BJ (cell line): ENCODE results near the gene FAM180A. TPM values are rescaled to one million over a fixed set of nuclear protein-coding genes. Genes with fewer than 3 reads are reported as not detected.

Experiments used
- CTCF ChIA-PET: fragments of 350-600 bp; formaldehyde crosslinking; extraction: SDS; loops from one replicate; lab custom pipeline; 2021; ENCODE audit warnings: antibody characterized with exemption, inconsistent platforms; lab: Yijun Ruan, JAX
- POLR2A ChIA-PET: fragments of 300-600 bp; sonication (Branson Sonifier 250); formaldehyde crosslinking; extraction: SDS; loops from one replicate; lab custom pipeline; 2021; ENCODE audit warnings: antibody characterized with exemption; lab: Charles Lee
- DNase-seq: peaks from one replicate; pipeline ENCODE4 v3.0.0-alpha.2; 2011; ENCODE audit warnings: low read depth
- H3K27me3 ChIP-seq: 2 replicates; pipeline ENCODE4 v1.6.0; 2011; ENCODE audit warnings: low read length; ENCODE audit not compliant: control insufficient read depth, insufficient read depth
- H3K36me3 ChIP-seq: 2 replicates; pipeline ENCODE4 v1.5.1; 2011; ENCODE audit warnings: low read length; ENCODE audit not compliant: control insufficient read depth, insufficient read depth
- H3K4me3 ChIP-seq: 2 replicates; pipeline ENCODE4 v1.5.1; 2011; ENCODE audit warnings: low read depth, mild to moderate bottlenecking, control low read depth, low read length
- polyA plus RNA-seq: library from polyadenylated mRNA; depleted of rRNA; stranded (reverse); fragments of >200 nt; gene quantifications from 2 replicates; pipeline ENCODE4 v1.2.3, GENCODE V29; 2011
- TF ChIP-seq, protein P1 (sequence below): IDR thresholded peaks from 2 replicates; pipeline ENCODE4 v1.5.1; 2011; ENCODE audit warnings: low read depth, mild to moderate bottlenecking, control low read depth, inconsistent platforms, low read length, moderate library complexity; ENCODE audit not compliant: insufficient read depth

FAM180A gene
- polyA plus RNA-seq, 1 experiment, result 2.1 TPM

DNA sequence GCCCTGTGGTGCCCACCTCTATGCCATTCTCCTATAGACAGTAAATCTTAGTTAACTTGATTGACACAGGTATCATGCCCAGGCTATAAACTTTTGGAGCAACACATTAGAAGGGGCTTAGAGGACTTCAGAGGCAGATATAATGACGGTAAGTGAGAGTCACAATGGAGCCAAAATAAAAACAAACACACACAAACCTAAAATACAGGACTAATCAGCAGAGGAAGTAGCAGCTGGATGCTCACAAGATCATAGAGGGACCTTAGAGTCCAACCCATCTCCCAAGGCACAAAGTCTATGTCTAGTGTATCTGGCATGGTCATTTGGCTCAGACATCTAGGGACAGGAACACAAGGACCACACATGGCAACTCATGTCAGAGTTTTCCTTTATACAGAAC, 32.9 kb downstream of the FAM180A start:
- TF ChIP-seq, protein P1, sequence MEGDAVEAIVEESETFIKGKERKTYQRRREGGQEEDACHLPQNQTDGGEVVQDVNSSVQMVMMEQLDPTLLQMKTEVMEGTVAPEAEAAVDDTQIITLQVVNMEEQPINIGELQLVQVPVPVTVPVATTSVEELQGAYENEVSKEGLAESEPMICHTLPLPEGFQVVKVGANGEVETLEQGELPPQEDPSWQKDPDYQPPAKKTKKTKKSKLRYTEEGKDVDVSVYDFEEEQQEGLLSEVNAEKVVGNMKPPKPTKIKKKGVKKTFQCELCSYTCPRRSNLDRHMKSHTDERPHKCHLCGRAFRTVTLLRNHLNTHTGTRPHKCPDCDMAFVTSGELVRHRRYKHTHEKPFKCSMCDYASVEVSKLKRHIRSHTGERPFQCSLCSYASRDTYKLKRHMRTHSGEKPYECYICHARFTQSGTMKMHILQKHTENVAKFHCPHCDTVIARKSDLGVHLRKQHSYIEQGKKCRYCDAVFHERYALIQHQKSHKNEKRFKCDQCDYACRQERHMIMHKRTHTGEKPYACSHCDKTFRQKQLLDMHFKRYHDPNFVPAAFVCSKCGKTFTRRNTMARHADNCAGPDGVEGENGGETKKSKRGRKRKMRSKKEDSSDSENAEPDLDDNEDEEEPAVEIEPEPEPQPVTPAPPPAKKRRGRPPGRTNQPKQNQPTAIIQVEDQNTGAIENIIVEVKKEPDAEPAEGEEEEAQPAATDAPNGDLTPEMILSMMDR, result no peak
- H3K4me3 ChIP-seq, result no peak overlapping the region
- H3K36me3 ChIP-seq, result no peaks in the 10 kb centered on the region
- DNase-seq, result no peak
- ChIA-PET CTCF (interaction anchor here (1.4 kb wide), 1 partner anchor 45 kb away, joined by 3 read pairs; no protein-coding TSS in a partner anchor), POLR2A (no interaction called here)
- no peaks in the 10 kb centered on the region for H3K27me3 ChIP-seq

GRCh38 chr7:135715055-135715522, 33.5 kb downstream of the FAM180A start:
- ChIA-PET CTCF (interaction anchor here (1.2 to 1.4 kb wide), 2 partner anchors 10 to 14 kb away, joined by 3 to 5 read pairs; no protein-coding TSS in a partner anchor), POLR2A (no interaction called here)

GRCh38 chr7:135714534-135715009, 34.0 kb downstream of the FAM180A start:
- H3K36me3 ChIP-seq, result no peaks in the 10 kb centered on the region
- POLR2A ChIA-PET, result interaction anchor here (0.5 to 0.7 kb wide), 2 partner anchors 29 to 30 kb away, joined by 3 to 4 read pairs; no protein-coding TSS in a partner anchor
- CTCF ChIA-PET, result interaction anchor here (0.7 to 1.4 kb wide), 3 partner anchors 10 to 41 kb away, joined by 3 to 5 read pairs (median 3); no protein-coding TSS in a partner anchor

More at GRCh38 chr7:135715055-135715522, 33.5 kb downstream of the FAM180A start:
- Histone ChIP-seq H3K4me3 (no peak overlapping the region), H3K36me3 (no peaks in the 10 kb centered on the region), H3K27me3 (no peaks in the 10 kb centered on the region)
- DNase-seq, result no peak
- TF ChIP-seq, protein P1, result no peak

GRCh38 chr7:135713836-135714470, 34.7 kb downstream of the FAM180A start:
- TF ChIP-seq, protein P1, result no peak
- POLR2A ChIA-PET, result interaction anchor here (0.5 to 0.7 kb wide), 2 partner anchors 30 to 31 kb away, joined by 3 to 4 read pairs; no protein-coding TSS in a partner anchor

More at GRCh38 chr7:135714534-135715009, 34.0 kb downstream of the FAM180A start:
- Histone ChIP-seq H3K27me3 (no peaks in the 10 kb centered on the region), H3K4me3 (no peak overlapping the region)
- no peak for DNase-seq
- TF ChIP-seq, protein P1, result no peak

GRCh38 chr7:135712796-135713195, 35.8 kb downstream of the FAM180A start:
- TF ChIP-seq, protein P1, result no peak
- no peak overlapping the region for H3K4me3 ChIP-seq
- POLR2A ChIA-PET, result no interaction called here
- no peaks in the 10 kb centered on the region for H3K36me3 ChIP-seq
- CTCF ChIA-PET, result interaction anchor here (0.8 to 3.2 kb wide), 4 partner anchors 12 to 82 kb away, joined by 3 to 16 read pairs (median 4); no protein-coding TSS in a partner anchor
- no peak for DNase-seq
- no peaks in the 10 kb centered on the region for H3K27me3 ChIP-seq

More at GRCh38 chr7:135713836-135714470, 34.7 kb downstream of the FAM180A start:
- no peak for DNase-seq
- Histone ChIP-seq H3K4me3 (no peak overlapping the region), H3K27me3 (no peaks in the 10 kb centered on the region), H3K36me3 (no peaks in the 10 kb centered on the region)
- CTCF ChIA-PET, result interaction anchor here (0.7 to 1.4 kb wide), 6 partner anchors 9 to 87 kb away, joined by 3 to 5 read pairs (median 3); no protein-coding TSS in a partner anchor
